GM10847 (cell line): ENCODE data around the gene RNASET2.

Experiments
- POLR2A ChIP-seq: IDR thresholded peaks from 2 replicates; pipeline ENCODE4 v1.6.1; 2011; ENCODE audit not compliant: insufficient read length; ENCODE audit errors: extremely low read depth

The RNASET2 gene

GRCh38 chr6:166927240-166927934 lies 29.0 kb downstream of the RNASET2 start:
- TF ChIP-seq POLR2A, result no peak

GRCh38 chr6:166926748-166927147 lies 29.6 kb downstream of the RNASET2 start:
- no peak for TF ChIP-seq POLR2A

GRCh38 chr6:166925141-166925996 lies 31.0 kb downstream of the RNASET2 start:
- TF ChIP-seq POLR2A, result no peak

GRCh38 chr6:166924531-166924930 lies 31.8 kb downstream of the RNASET2 start:
- TF ChIP-seq POLR2A, result no peak

- no peak for TF ChIP-seq POLR2A
Observed at GRCh38 chr6:166922937-166923336, 33.4 kb downstream of the RNASET2 start.

GRCh38 chr6:166921570-166921969 lies 34.8 kb downstream of the RNASET2 start:
- no peak for TF ChIP-seq POLR2A

- no peak for TF ChIP-seq POLR2A
Observed at GRCh38 chr6:166916824-166917223, 39.5 kb downstream of the RNASET2 start.

GRCh38 chr6:166911248-166911677 lies 45.1 kb downstream of the RNASET2 start:
- no peak for TF ChIP-seq POLR2A

GRCh38 chr6:166910601-166911000 lies 45.7 kb downstream of the RNASET2 start:
- no peak for TF ChIP-seq POLR2A

GRCh38 chr6:166908811-166909210 lies 47.5 kb downstream of the RNASET2 start:
- no peak for TF ChIP-seq POLR2A

- TF ChIP-seq POLR2A, result no peak
Observed at GRCh38 chr6:166907871-166908806, 48.2 kb downstream of the RNASET2 start.

GRCh38 chr6:166907373-166907841 lies 48.9 kb downstream of the RNASET2 start:
- TF ChIP-seq POLR2A, result no peak

- no peak for TF ChIP-seq POLR2A
Observed at GRCh38 chr6:166906376-166907044, 49.8 kb downstream of the RNASET2 start.

GRCh38 chr6:166905505-166906134 lies 50.7 kb downstream of the RNASET2 start:
- TF ChIP-seq POLR2A, result no peak
